Activated CD8-positive, alpha-beta T cell treated with anti-CD3 and anti-CD28 coated beads for 36 hours (primary cell): ENCODE data around the gene RUNX1. TPM values are rescaled to one million over a fixed set of nuclear protein-coding genes. Genes with fewer than 3 reads are reported as not detected.

Experiments
- ATAC-seq: fragments of 200-7000 bp; cut with Tn5 transposase; one replicate; pipeline ENCODE4 v1.10.0; 2021; ENCODE audit warnings: mild to moderate bottlenecking, moderate library complexity
- CTCF ChIA-PET: fragments of 350-600 bp; sonication (Branson Sonifier 250); formaldehyde crosslinking; loops from one replicate; lab custom pipeline; 2021; ENCODE audit warnings: antibody characterized with exemption; lab: Charles Lee
- POLR2A ChIA-PET: fragments of 350-600 bp; sonication (Branson Sonifier 250); formaldehyde crosslinking; loops from one replicate; lab custom pipeline; 2021; ENCODE audit warnings: antibody characterized with exemption; lab: Charles Lee
- DNase-seq: peaks from one replicate; pipeline ENCODE4 v3.0.0-alpha.2; 2020
- H3K27ac Mint-ChIP-seq: one replicate; pipeline ENCODE4 v1.8.0; 2021; ENCODE audit warnings: mild to moderate bottlenecking, mixed read lengths
- H3K27me3 Mint-ChIP-seq: one replicate; pipeline ENCODE4 v1.8.0; 2021; ENCODE audit warnings: mixed read lengths
- H3K36me3 Mint-ChIP-seq: one replicate; pipeline ENCODE4 v1.8.0; 2021; ENCODE audit warnings: low read depth, mixed read lengths
- H3K4me1 Mint-ChIP-seq: one replicate; pipeline ENCODE4 v1.8.0; 2021; ENCODE audit warnings: low read depth, mixed read lengths
- H3K4me3 Mint-ChIP-seq: one replicate; pipeline ENCODE4 v1.8.0; 2021; ENCODE audit warnings: mild to moderate bottlenecking, moderate library complexity, mixed read lengths
- H3K9me3 Mint-ChIP-seq: one replicate; pipeline ENCODE4 v1.8.0; 2021; ENCODE audit warnings: mixed read lengths
- intact Hi-C: fragments of 100-400 bp; cut with micrococcal nuclease; formaldehyde crosslinking; loops from one replicate; pipeline ENCODE4 v1.10.0; 2022
- total RNA-seq, 2 experiments: library from RNA; stranded (reverse); gene quantifications; one replicate each; pipeline ENCODE4 v1.2.3, GENCODE V29; 2021
- TF ChIP-seq, protein P1 (sequence below): fragments of 200-600 bp; IDR thresholded peaks from one replicate; pipeline ENCODE4 v1.8.0; 2022; ENCODE audit warnings: antibody characterized with exemption, mild to moderate bottlenecking

RUNX1 gene
- total RNA-seq, 2 experiments from 2014 or later: 18.7 to 19.0 TPM

DNA sequence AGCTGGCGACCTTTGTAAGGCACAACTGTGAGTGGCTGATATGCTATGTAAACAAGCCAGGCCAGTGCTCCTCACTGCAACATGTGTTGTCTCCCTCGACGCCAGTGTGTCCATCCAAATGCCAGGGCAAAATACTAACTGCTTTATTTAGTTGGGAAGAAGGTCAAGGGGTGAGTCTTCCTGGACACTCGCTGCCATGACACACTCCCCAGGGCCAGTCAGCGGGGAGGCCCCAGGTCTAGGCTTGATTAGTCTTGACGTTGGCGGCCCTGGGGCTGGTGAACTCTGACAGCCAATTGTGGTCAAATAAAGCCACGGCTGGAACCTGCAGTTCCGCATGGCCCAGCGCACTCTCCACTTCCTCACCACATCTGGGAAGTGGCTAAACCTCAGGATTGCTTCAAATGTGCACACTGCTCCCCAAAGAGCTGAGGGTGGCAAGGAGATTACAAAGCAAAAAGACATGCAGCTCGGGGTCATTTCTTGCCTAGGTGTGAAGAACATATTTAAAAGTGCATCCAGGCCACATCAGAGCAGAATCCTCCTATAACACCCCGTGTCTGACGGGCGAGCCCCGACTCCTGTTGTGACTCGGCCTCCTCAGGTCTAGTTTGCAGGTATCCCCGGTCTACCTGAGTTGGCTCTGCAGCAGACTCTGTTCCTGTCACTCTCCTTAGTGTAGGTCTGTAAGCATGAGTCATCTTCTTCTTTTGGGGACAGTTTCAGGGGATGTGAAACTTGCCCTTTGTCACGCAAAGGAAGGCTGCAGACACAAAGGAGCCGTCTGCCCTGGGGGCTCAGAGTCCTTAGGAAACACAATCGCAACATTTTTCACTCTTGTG lies 183.5 kb downstream of the RUNX1 start:
- TF ChIP-seq, protein P1, sequence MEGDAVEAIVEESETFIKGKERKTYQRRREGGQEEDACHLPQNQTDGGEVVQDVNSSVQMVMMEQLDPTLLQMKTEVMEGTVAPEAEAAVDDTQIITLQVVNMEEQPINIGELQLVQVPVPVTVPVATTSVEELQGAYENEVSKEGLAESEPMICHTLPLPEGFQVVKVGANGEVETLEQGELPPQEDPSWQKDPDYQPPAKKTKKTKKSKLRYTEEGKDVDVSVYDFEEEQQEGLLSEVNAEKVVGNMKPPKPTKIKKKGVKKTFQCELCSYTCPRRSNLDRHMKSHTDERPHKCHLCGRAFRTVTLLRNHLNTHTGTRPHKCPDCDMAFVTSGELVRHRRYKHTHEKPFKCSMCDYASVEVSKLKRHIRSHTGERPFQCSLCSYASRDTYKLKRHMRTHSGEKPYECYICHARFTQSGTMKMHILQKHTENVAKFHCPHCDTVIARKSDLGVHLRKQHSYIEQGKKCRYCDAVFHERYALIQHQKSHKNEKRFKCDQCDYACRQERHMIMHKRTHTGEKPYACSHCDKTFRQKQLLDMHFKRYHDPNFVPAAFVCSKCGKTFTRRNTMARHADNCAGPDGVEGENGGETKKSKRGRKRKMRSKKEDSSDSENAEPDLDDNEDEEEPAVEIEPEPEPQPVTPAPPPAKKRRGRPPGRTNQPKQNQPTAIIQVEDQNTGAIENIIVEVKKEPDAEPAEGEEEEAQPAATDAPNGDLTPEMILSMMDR: no peak
- no peaks in the 10 kb centered on the region for H3K9me3 Mint-ChIP-seq
- peak; percentile 54 for DNase-seq
- ChIA-PET POLR2A (interaction anchor here (1.7 kb wide), 1 partner anchor 13 kb away, joined by 6 read pairs; no protein-coding TSS in a partner anchor), CTCF (interaction anchor here (1.7 kb wide), 1 partner anchor 124 kb away, joined by 4 read pairs; no protein-coding TSS in a partner anchor)
- peak; percentile 88 for ATAC-seq
- peak overlapping the region; percentile 51 for H3K27ac Mint-ChIP-seq
- H3K4me1 Mint-ChIP-seq: peaks cover 35% of the 10 kb centered on the region
- intact Hi-C loops: no loop called here
- H3K27me3 Mint-ChIP-seq: no peaks in the 10 kb centered on the region
- peaks cover 34% of the 10 kb centered on the region for H3K36me3 Mint-ChIP-seq
- no peak overlapping the region for H3K4me3 Mint-ChIP-seq

DNA sequence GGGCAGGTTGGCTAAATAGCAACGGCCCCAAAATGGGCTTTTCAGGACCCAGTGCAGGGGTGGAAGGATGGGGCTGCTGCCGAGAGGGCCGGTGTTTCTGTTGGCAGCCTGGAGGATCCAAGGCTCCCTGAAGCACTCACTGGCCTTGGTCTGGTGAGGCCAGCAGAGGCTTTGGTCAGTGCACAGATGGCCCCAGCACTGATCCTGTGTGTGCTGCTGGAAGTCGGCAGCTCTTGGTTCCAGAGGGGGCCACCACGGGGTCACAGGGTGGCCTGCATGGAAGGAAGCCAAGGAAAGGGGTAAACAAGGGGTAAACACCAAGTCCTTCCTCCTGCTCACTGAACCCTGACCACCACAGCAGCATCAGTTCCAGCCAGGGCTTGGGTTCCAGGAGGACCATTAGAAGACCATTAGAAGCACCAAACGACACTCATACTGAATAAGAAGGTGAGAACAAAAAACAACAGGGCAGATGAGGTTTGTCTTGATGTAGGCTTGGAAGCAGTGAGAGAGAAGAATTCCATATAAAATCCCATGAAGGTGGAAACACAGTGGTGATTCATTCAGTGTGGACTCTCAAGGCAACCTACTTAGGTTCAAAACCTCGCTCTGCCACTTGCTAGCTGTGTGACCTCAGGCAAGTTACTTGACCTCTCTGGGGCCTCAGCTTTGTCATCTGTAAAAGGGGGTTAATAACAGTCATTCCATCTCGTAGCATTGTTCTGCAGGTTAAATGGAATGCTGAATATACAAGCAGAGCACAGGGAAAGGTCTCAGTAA lies 184.5 kb downstream of the RUNX1 start:
- DNase-seq: no peak
- no peaks in the 10 kb centered on the region for H3K9me3 Mint-ChIP-seq
- H3K4me1 Mint-ChIP-seq: peaks cover 40% of the 10 kb centered on the region
- no peak overlapping the region for H3K27ac Mint-ChIP-seq
- H3K27me3 Mint-ChIP-seq: no peaks in the 10 kb centered on the region
- POLR2A ChIA-PET: interaction anchor here (1.7 kb wide), 1 partner anchor 11 kb away, joined by 6 read pairs; no protein-coding TSS in a partner anchor
- TF ChIP-seq, protein P1: no peak
- no peak for ATAC-seq
- CTCF ChIA-PET: interaction anchor here (1.7 to 1.8 kb wide), 2 partner anchors 15 to 171 kb away, joined by 3 to 5 read pairs; no protein-coding TSS in a partner anchor
- intact Hi-C loops: no loop called here
- H3K36me3 Mint-ChIP-seq: peaks cover 40% of the 10 kb centered on the region
- no peak overlapping the region for H3K4me3 Mint-ChIP-seq

DNA sequence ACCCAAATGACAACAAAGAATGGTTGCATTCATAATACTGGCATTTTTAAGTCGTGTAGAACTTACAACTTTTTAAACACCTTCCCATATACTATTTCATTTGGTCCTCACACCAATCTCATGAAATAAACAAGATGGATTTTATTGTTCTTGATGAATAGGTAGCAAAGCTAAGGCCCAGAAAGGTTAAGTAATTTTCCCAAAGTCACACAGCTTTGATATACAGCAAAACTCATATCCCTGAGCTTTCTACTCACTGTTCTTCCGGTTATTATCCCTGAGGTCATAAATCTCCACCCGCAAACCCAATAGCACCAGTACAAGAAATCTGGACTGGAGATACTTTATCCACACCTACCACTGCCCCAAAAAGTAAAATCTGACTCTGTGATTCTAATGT lies 186.2 kb downstream of the RUNX1 start:
- ATAC-seq (no peak), DNase-seq (no peak)
- ChIA-PET POLR2A (no interaction called here), CTCF (interaction anchor here (1.1 to 1.8 kb wide), 3 partner anchors 17 to 170 kb away, joined by 3 to 5 read pairs (median 3); no protein-coding TSS in a partner anchor)
- H3K36me3 Mint-ChIP-seq: peaks cover 50% of the 10 kb centered on the region
- intact Hi-C loops: no loop called here
- TF ChIP-seq, protein P1: no peak
- H3K27me3 Mint-ChIP-seq: no peaks in the 10 kb centered on the region
- H3K27ac Mint-ChIP-seq: no peak overlapping the region
- no peaks in the 10 kb centered on the region for H3K9me3 Mint-ChIP-seq
- peaks cover 35% of the 10 kb centered on the region for H3K4me1 Mint-ChIP-seq
- no peak overlapping the region for H3K4me3 Mint-ChIP-seq

DNA sequence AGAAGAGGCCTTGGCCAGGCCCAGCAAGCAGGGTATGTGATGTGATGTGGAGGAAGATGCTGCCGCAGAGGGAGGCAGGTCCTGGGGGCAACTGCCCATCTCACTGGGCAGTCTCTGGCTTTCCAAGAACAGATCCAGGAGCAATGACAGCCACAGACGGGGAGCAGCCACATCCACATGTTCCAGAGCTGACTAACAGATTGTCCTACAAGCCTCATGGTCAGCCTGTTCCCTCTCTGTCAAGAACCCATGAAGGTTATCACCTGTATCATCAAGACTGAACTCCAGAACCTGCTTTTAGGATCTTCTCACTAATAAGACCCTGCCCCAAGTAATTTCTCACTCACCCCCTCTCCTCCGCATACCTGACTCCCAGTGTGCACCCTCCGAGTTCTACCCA lies 187.8 kb downstream of the RUNX1 start:
- Mint-ChIP-seq H3K9me3 (no peaks in the 10 kb centered on the region), H3K4me3 (no peak overlapping the region), H3K36me3 (peaks cover 45% of the 10 kb centered on the region), H3K27me3 (no peaks in the 10 kb centered on the region), H3K4me1 (peaks cover 22% of the 10 kb centered on the region), H3K27ac (no peak overlapping the region)
- DNase-seq: no peak
- ChIA-PET CTCF (no interaction called here), POLR2A (interaction anchor here (1.0 kb wide), 1 partner anchor 9 kb away, joined by 3 read pairs; no protein-coding TSS in a partner anchor)
- TF ChIP-seq, protein P1: no peak
- no peak for ATAC-seq
- intact Hi-C loops: no loop called here
